HepG2 (cell line): ENCODE results near the gene CUL7. TPM values are rescaled to one million over a fixed set of nuclear protein-coding genes. Genes with fewer than 3 reads are reported as not detected.

Source experiments
- GATAD2A ChIP-seq: IDR thresholded peaks from 2 replicates; pipeline ENCODE4 v1.6.1; 2016
- HNRNPL ChIP-seq: fragments of 200-400 bp; formaldehyde crosslinking; IDR thresholded peaks from 2 replicates; pipeline ENCODE4 v1.6.1; 2017; ENCODE audit warnings: mild to moderate bottlenecking, low read depth, low read length
- IRF2 ChIP-seq: IDR thresholded peaks from 2 replicates; pipeline ENCODE4 v1.6.1; 2018; ENCODE audit warnings: missing genetic modification reagents, missing compliant biosample characterization
- ISL2 ChIP-seq: sonication (generic); formaldehyde crosslinking; IDR thresholded peaks from 2 replicates; pipeline ENCODE4 v1.5.0; 2020; ENCODE audit warnings: missing genetic modification reagents
- JDP2 ChIP-seq: sonication (generic); formaldehyde crosslinking; IDR thresholded peaks from 2 replicates; pipeline ENCODE4 v1.8.1; 2022; ENCODE audit warnings: missing genetic modification reagents, borderline replicate concordance
- KLF9 ChIP-seq: IDR thresholded peaks from 2 replicates; pipeline ENCODE4 v1.6.1; 2016; ENCODE audit warnings: low read depth
- MBNL3 ChIP-seq: fragments of 250-450 bp; sonication (Bioruptor Pico); conservative IDR thresholded peaks from 2 replicates; pipeline ENCODE4 v1.8.0; 2022; ENCODE audit warnings: mild to moderate bottlenecking, inconsistent platforms
- PAX8 ChIP-seq: sonication (generic); formaldehyde crosslinking; IDR thresholded peaks from 2 replicates; pipeline ENCODE4 v1.8.0; 2022; ENCODE audit warnings: mild to moderate bottlenecking, missing genetic modification reagents, borderline replicate concordance
- POGZ ChIP-seq: sonication (generic); formaldehyde crosslinking; IDR thresholded peaks from 2 replicates; pipeline ENCODE4 v1.4.0; 2020; ENCODE audit warnings: mild to moderate bottlenecking, missing genetic modification reagents
- REL ChIP-seq: sonication (generic); formaldehyde crosslinking; conservative IDR thresholded peaks from 2 replicates; pipeline ENCODE4 v1.8.0; 2022; ENCODE audit warnings: mild to moderate bottlenecking, missing genetic modification reagents, moderate library complexity
- TMF1 ChIP-seq: sonication (generic); formaldehyde crosslinking; IDR thresholded peaks from 2 replicates; pipeline ENCODE4 v1.8.1; 2022; ENCODE audit warnings: low read depth, missing genetic modification reagents
- ZNF431 ChIP-seq: sonication (generic); formaldehyde crosslinking; IDR thresholded peaks from 2 replicates; pipeline ENCODE4 v1.9.0; 2022; ENCODE audit warnings: missing genetic modification reagents, low read depth, mild to moderate bottlenecking, borderline replicate concordance
- ZNF549 ChIP-seq: sonication (generic); formaldehyde crosslinking; IDR thresholded peaks from 2 replicates; pipeline ENCODE4 v1.5.0; 2020; ENCODE audit warnings: missing genetic modification reagents
- ZNF615 ChIP-seq: sonication (generic); formaldehyde crosslinking; IDR thresholded peaks from 2 replicates; pipeline ENCODE4 v1.5.0; 2020; ENCODE audit warnings: mild to moderate bottlenecking, missing genetic modification reagents, borderline replicate concordance
- ZNF616 ChIP-seq: sonication (generic); formaldehyde crosslinking; IDR thresholded peaks from 2 replicates; pipeline ENCODE4 v1.5.0; 2020; ENCODE audit warnings: low read depth, mild to moderate bottlenecking, missing genetic modification reagents
- ZNF746 ChIP-seq: sonication (generic); formaldehyde crosslinking; IDR thresholded peaks from 2 replicates; pipeline ENCODE4 v1.8.0; 2022; ENCODE audit warnings: mild to moderate bottlenecking, missing genetic modification reagents
- ZSCAN21 ChIP-seq: sonication (generic); formaldehyde crosslinking; IDR thresholded peaks from 2 replicates; pipeline ENCODE4 v1.8.0; 2022; ENCODE audit warnings: mild to moderate bottlenecking, missing genetic modification reagents, moderate library complexity, borderline replicate concordance
- ZSCAN31 ChIP-seq: sonication (generic); formaldehyde crosslinking; IDR thresholded peaks from 2 replicates; pipeline ENCODE4 v1.5.0; 2020; ENCODE audit warnings: low read depth, mild to moderate bottlenecking, missing genetic modification reagents
- polyA plus RNA-seq, 8 experiments: library from polyadenylated mRNA; depleted of rRNA in 3 of 8; stranded (reverse) in 7 of 8; unstranded in 1 of 8; fragments of >200 nt; fragmentation: Illumina TruSeq in 4 of 8; extraction: Trizol in 4 of 8; gene quantifications; 2 replicates each; pipeline versions ENCODE4 v1.2.1 to v1.2.3, GENCODE V29; 2011 to 2016; ENCODE audit warnings: low read depth in 4 of 8, missing spikeins in 1 of 8, mixed read lengths in 1 of 8; ENCODE audit not compliant: insufficient read depth in 1 of 8
- total RNA-seq, 5 experiments: library from RNA; depleted of rRNA; stranded (reverse); fragments of >200 nt; fragmentation: Illumina TruSeq; extraction: Trizol; gene quantifications; 2 replicates each; pipeline ENCODE4 v1.2.3, GENCODE V29; 2016; ENCODE audit warnings: low read depth in 1 of 5
- TF ChIP-seq, protein P1 (sequence below): sonication (generic); formaldehyde crosslinking; IDR thresholded peaks from 2 replicates; pipeline ENCODE4 v1.4.0; 2020; ENCODE audit warnings: missing genetic modification reagents
- TF ChIP-seq, protein P2 (sequence below): IDR thresholded peaks from 2 replicates; pipeline ENCODE4 v1.6.1; 2016; ENCODE audit warnings: missing genetic modification reagents, missing compliant biosample characterization
- TF ChIP-seq, protein P3 (sequence below): sonication (generic); formaldehyde crosslinking; IDR thresholded peaks from 2 replicates; pipeline ENCODE4 v1.4.0; 2020; ENCODE audit warnings: missing genetic modification reagents
- TF ChIP-seq, protein P4 (sequence below): sonication (generic); formaldehyde crosslinking; IDR thresholded peaks from 2 replicates; pipeline ENCODE4 v1.8.0; 2022; ENCODE audit warnings: mild to moderate bottlenecking, missing genetic modification reagents, moderate library complexity
- TF ChIP-seq, protein P5 (sequence below): sonication (generic); formaldehyde crosslinking; IDR thresholded peaks from 2 replicates; pipeline ENCODE4 v1.4.0; 2020; ENCODE audit warnings: missing genetic modification reagents

Gene CUL7
- total and polyA plus RNA-seq, 2 of the 13 experiments (the other 11 are each of a cell fraction or from before 2014, with no cell fraction given), result 32.0 to 60.7 TPM

DNA sequence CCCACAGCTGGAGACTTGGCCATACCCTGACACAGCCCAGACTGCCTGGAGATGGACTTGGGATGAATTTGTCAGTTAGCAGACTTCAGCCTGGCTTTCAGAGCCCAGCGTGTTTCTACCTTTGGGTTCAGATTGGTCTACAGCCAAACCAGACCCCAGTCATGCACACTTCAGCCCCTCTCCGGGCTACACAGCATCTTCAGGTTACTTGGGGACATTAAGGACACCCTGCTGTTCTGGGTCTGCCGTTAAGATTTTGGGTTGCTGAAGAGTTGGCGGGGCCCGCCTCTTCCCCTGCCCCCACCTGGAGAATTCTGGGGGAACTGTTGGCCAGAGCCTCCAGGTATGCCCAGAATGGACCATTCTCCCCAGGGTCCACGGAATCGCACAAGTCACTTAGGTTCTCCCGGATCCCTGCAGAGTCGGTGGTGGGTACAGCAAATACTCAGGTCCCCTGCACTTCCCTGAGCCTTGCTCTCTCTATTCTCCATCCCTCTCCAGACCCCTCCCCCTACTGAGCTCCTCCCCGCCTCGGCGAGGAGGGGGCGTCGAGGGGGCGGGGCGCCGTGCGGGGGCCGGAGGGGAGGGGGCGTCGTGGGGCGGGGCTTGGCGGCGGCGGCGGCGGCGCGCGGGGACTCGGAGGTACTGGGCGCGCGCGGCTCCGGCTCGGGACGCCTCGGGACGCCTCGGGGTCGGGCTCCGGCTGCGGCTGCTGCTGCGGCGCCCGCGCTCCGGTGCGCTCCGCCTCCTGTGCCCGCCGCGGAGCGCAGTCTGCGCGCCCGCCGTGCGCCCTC lies 22.2 kb upstream of the CUL7 start, which contains the start of gene PTK7 (continued):
- TF ChIP-seq, protein P1, sequence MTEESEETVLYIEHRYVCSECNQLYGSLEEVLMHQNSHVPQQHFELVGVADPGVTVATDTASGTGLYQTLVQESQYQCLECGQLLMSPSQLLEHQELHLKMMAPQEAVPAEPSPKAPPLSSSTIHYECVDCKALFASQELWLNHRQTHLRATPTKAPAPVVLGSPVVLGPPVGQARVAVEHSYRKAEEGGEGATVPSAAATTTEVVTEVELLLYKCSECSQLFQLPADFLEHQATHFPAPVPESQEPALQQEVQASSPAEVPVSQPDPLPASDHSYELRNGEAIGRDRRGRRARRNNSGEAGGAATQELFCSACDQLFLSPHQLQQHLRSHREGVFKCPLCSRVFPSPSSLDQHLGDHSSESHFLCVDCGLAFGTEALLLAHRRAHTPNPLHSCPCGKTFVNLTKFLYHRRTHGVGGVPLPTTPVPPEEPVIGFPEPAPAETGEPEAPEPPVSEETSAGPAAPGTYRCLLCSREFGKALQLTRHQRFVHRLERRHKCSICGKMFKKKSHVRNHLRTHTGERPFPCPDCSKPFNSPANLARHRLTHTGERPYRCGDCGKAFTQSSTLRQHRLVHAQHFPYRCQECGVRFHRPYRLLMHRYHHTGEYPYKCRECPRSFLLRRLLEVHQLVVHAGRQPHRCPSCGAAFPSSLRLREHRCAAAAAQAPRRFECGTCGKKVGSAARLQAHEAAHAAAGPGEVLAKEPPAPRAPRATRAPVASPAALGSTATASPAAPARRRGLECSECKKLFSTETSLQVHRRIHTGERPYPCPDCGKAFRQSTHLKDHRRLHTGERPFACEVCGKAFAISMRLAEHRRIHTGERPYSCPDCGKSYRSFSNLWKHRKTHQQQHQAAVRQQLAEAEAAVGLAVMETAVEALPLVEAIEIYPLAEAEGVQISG (CRISPR knock-in tag), result peak; percentile 11; the same call in 1 of the 2 replicates
- TF ChIP-seq POGZ (0 out of 2 replicates have a peak, but pooled peaks have one; percentile 2), ZNF549 (CRISPR knock-in tag) (no peak), IRF2 (0 out of 2 replicates have a peak, but pooled peaks have one; percentile 7), ZSCAN31 (CRISPR knock-in tag) (peak; percentile 72; the same call in 1 of the 2 replicates), JDP2 (CRISPR knock-in tag) (no peak), PAX8 (CRISPR knock-in tag) (no peak), ISL2 (no peak), TMF1 (CRISPR knock-in tag) (0 out of 2 replicates have a peak, but pooled peaks have one; percentile 25), ZSCAN21 (CRISPR knock-in tag) (peak; percentile 66; the same call in 1 of the 2 replicates), ZNF431 (CRISPR knock-in tag) (no peak), KLF9 (no peak), GATAD2A (0 out of 2 replicates have a peak, but pooled peaks have one; percentile 13), HNRNPL (no peak), MBNL3 (CRISPR knock-in tag) (no peak), ZNF616 (CRISPR knock-in tag) (no peak), ZNF615 (CRISPR knock-in tag) (no peak), REL (CRISPR knock-in tag) (no peak), ZNF746 (CRISPR knock-in tag) (0 out of 2 replicates have a peak, but pooled peaks have one; percentile 18)
- TF ChIP-seq, protein P2, sequence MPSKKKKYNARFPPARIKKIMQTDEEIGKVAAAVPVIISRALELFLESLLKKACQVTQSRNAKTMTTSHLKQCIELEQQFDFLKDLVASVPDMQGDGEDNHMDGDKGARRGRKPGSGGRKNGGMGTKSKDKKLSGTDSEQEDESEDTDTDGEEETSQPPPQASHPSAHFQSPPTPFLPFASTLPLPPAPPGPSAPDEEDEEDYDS (CRISPR knock-in tag), result no peak
- TF ChIP-seq, protein P3, sequence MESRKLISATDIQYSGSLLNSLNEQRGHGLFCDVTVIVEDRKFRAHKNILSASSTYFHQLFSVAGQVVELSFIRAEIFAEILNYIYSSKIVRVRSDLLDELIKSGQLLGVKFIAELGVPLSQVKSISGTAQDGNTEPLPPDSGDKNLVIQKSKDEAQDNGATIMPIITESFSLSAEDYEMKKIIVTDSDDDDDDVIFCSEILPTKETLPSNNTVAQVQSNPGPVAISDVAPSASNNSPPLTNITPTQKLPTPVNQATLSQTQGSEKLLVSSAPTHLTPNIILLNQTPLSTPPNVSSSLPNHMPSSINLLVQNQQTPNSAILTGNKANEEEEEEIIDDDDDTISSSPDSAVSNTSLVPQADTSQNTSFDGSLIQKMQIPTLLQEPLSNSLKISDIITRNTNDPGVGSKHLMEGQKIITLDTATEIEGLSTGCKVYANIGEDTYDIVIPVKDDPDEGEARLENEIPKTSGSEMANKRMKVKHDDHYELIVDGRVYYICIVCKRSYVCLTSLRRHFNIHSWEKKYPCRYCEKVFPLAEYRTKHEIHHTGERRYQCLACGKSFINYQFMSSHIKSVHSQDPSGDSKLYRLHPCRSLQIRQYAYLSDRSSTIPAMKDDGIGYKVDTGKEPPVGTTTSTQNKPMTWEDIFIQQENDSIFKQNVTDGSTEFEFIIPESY, result no peak
- TF ChIP-seq, protein P4, sequence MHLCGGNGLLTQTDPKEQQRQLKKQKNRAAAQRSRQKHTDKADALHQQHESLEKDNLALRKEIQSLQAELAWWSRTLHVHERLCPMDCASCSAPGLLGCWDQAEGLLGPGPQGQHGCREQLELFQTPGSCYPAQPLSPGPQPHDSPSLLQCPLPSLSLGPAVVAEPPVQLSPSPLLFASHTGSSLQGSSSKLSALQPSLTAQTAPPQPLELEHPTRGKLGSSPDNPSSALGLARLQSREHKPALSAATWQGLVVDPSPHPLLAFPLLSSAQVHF, result peak; percentile 12; the same call in 1 of the 2 replicates
- TF ChIP-seq, protein P5, sequence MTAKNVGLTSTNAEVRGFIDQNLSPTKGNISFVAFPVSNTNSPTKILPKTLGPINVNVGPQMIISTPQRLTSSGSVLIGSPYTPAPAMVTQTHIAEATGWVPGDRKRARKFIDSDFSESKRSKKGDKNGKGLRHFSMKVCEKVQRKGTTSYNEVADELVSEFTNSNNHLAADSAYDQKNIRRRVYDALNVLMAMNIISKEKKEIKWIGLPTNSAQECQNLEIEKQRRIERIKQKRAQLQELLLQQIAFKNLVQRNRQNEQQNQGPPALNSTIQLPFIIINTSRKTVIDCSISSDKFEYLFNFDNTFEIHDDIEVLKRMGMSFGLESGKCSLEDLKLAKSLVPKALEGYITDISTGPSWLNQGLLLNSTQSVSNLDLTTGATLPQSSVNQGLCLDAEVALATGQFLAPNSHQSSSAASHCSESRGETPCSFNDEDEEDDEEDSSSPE (CRISPR knock-in tag), result 0 out of 2 replicates have a peak, but pooled peaks have one; percentile 31
